Gastroesophageal sphincter (tissue), 3 donors: Measurements from ENCODE around the gene APOA4.

Experiments
- EP300 ChIP-seq: sonication (generic); formaldehyde crosslinking; IDR thresholded peaks from one replicate; pipeline ENCODE4 v1.6.1; 2017; ENCODE audit warnings: antibody characterized with exemption, mild to moderate bottlenecking
- POLR2A ChIP-seq, 2 donors: fragments of 450-650 bp; IDR thresholded peaks; one replicate each; pipeline ENCODE4 v1.6.1; 2017; ENCODE audit warnings: antibody characterized with exemption in 2 of 2, mild to moderate bottlenecking in 2 of 2, moderate library complexity in 1 of 2
- POLR2AphosphoS5 ChIP-seq: sonication (generic); formaldehyde crosslinking; IDR thresholded peaks from one replicate; pipeline ENCODE4 v1.6.1; 2017; ENCODE audit warnings: antibody characterized with exemption
- TF ChIP-seq, protein P1 (sequence below), 4 experiments: fragments of 200-600 bp in 2 of 4; fragments of 450-650 bp in 2 of 4; sonication (generic) in 1 of 4; IDR thresholded peaks; one replicate each; pipeline ENCODE4 v1.5.1; 2017 to 2019; ENCODE audit warnings: antibody characterized with exemption in 4 of 4, mild to moderate bottlenecking in 2 of 4, moderate library complexity in 2 of 4

DNA sequence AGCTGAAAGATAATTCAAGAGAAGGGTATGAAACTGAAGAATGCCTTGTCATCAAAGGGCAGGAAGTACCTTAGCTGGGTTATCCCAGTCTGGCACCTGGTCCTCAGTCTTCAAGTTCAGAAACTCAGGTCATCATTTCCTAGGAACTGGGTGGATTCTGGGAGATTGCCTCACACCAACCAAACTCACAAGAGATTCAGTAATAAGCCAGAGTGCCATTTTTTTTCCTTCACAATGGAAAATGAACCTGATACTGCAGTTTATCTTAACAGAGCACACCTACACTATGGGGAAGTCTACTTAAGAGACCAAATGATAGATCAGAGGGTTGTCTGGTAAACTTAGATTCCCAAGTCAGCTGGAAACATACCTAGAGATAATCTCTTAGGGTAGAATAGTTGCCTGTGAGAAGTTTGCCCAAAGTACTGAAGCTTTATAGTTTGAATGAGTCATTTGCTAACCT, 46.6 kb downstream of the APOA4 start:
- TF ChIP-seq, protein P1, sequence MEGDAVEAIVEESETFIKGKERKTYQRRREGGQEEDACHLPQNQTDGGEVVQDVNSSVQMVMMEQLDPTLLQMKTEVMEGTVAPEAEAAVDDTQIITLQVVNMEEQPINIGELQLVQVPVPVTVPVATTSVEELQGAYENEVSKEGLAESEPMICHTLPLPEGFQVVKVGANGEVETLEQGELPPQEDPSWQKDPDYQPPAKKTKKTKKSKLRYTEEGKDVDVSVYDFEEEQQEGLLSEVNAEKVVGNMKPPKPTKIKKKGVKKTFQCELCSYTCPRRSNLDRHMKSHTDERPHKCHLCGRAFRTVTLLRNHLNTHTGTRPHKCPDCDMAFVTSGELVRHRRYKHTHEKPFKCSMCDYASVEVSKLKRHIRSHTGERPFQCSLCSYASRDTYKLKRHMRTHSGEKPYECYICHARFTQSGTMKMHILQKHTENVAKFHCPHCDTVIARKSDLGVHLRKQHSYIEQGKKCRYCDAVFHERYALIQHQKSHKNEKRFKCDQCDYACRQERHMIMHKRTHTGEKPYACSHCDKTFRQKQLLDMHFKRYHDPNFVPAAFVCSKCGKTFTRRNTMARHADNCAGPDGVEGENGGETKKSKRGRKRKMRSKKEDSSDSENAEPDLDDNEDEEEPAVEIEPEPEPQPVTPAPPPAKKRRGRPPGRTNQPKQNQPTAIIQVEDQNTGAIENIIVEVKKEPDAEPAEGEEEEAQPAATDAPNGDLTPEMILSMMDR (IDR thresholded peaks at IDR 0.05), result no peak
- TF ChIP-seq POLR2A (IDR thresholded peaks at IDR 0.05) (no peak), POLR2AphosphoS5 (no peak), EP300 (no peak)
